ENCODE measurements around the gene CACNA2D1.

Gene CACNA2D1

DNA sequence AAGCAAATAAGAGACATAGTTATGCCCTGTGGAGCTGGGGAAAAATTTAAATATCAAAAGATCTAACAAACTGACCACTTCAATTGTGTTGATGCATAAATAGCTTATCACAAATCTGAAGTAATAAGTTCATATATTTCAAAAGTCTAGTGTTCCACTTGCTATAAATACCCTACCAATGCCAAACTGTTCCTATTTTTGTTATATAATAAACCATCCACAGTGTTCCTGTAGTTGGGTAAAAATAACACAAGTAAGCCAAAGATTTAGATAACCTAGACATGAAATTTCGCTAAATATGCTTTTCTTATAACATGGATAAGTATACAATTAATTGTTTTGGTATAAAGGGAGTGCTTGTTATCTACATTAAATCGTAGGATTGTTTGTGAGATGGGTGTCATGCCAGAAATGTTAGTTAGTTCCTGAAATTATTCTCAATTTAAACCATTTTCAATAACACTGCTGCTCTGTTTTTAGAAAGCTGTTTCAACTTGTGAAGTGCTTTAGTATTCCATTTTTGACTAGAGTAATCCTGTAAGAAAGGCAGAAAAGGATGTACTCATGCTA lies 85.5 kb downstream of the CACNA2D1 start:
- TF ChIP-seq SIN3A (IDR thresholded peaks at IDR 0.05; ENCODE audit: borderline replicate concordance, insufficient read depth, low read length) (no peak), POLR2AphosphoS5 (IDR thresholded peaks at IDR 0.05; ENCODE audit: low read depth, low read length) (no peak), FOXP2 (optimal IDR thresholded peaks at IDR 0.05; ENCODE audit: borderline replicate concordance, extremely low read depth, extremely low read length, insufficient read depth) (no peak), TAF1 (IDR thresholded peaks at IDR 0.05; ENCODE audit: borderline replicate concordance, insufficient read depth, low read length) (no peak)
- TF ChIP-seq, protein P1, sequence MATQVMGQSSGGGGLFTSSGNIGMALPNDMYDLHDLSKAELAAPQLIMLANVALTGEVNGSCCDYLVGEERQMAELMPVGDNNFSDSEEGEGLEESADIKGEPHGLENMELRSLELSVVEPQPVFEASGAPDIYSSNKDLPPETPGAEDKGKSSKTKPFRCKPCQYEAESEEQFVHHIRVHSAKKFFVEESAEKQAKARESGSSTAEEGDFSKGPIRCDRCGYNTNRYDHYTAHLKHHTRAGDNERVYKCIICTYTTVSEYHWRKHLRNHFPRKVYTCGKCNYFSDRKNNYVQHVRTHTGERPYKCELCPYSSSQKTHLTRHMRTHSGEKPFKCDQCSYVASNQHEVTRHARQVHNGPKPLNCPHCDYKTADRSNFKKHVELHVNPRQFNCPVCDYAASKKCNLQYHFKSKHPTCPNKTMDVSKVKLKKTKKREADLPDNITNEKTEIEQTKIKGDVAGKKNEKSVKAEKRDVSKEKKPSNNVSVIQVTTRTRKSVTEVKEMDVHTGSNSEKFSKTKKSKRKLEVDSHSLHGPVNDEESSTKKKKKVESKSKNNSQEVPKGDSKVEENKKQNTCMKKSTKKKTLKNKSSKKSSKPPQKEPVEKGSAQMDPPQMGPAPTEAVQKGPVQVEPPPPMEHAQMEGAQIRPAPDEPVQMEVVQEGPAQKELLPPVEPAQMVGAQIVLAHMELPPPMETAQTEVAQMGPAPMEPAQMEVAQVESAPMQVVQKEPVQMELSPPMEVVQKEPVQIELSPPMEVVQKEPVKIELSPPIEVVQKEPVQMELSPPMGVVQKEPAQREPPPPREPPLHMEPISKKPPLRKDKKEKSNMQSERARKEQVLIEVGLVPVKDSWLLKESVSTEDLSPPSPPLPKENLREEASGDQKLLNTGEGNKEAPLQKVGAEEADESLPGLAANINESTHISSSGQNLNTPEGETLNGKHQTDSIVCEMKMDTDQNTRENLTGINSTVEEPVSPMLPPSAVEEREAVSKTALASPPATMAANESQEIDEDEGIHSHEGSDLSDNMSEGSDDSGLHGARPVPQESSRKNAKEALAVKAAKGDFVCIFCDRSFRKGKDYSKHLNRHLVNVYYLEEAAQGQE (IDR thresholded peaks at IDR 0.05; ENCODE audit: insufficient read depth in 1 of 2, low read depth in 2 of 2, low read length in 2 of 2) = no peak

DNA sequence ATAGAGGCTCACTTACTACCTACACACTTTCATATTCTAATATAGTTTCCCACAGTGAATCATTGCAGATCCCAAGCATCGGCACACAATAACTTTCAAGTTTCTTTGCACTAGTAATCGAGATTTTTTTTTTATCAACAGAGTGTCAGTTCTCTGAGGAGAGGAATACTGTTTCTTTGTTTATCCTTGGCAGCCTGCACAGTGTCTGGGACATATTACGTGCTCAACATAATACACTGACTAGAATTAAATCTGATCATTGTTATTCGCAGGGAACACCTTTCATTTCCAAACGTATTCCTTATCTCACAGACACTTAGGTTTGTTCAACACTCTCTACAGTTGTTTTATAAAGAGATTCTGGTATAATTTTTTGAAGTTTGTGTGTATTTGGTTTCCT lies 95.3 kb downstream of the CACNA2D1 start:
- TF ChIP-seq FOXP2 (optimal IDR thresholded peaks at IDR 0.05; ENCODE audit: borderline replicate concordance, extremely low read depth, extremely low read length, insufficient read depth) (no peak), TAF1 (IDR thresholded peaks at IDR 0.05; ENCODE audit: borderline replicate concordance, insufficient read depth, low read length) (no peak), SIN3A (IDR thresholded peaks at IDR 0.05; ENCODE audit: borderline replicate concordance, insufficient read depth, low read length) (no peak), POLR2AphosphoS5 (IDR thresholded peaks at IDR 0.05; ENCODE audit: low read depth, low read length) (no peak)
- TF ChIP-seq, protein P1 (IDR thresholded peaks at IDR 0.05; ENCODE audit: insufficient read depth in 1 of 2, low read depth in 2 of 2, low read length in 2 of 2) = no peak

DNA sequence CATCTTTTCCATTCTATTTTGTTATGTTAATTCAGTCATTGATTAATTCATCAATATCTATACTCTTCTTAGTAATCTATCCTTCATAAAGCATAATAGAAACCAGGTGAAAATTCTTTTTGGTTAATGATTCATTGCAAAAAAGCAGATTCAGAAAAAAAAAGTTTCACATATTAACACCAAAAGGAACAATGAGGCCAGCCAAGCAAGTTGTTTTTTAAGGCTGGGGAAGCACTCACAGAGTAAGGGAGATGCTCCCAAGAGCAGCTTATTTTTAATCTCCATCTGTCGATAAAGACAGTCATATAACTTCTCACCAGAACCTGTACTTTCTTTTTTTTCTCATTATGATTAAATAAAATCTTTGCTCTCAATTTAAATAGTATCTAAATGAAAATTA lies 95.8 kb downstream of the CACNA2D1 start:
- TF ChIP-seq FOXP2 (optimal IDR thresholded peaks at IDR 0.05; ENCODE audit: borderline replicate concordance, extremely low read depth, extremely low read length, insufficient read depth) = no peak
- TF ChIP-seq TAF1 (IDR thresholded peaks at IDR 0.05; ENCODE audit: borderline replicate concordance, insufficient read depth, low read length) = no peak
- TF ChIP-seq, protein P1 (IDR thresholded peaks at IDR 0.05; ENCODE audit: insufficient read depth in 1 of 2, low read depth in 2 of 2, low read length in 2 of 2) = no peak
- TF ChIP-seq SIN3A (IDR thresholded peaks at IDR 0.05; ENCODE audit: borderline replicate concordance, insufficient read depth, low read length) = no peak
- TF ChIP-seq POLR2AphosphoS5 (IDR thresholded peaks at IDR 0.05; ENCODE audit: low read depth, low read length) = no peak

DNA sequence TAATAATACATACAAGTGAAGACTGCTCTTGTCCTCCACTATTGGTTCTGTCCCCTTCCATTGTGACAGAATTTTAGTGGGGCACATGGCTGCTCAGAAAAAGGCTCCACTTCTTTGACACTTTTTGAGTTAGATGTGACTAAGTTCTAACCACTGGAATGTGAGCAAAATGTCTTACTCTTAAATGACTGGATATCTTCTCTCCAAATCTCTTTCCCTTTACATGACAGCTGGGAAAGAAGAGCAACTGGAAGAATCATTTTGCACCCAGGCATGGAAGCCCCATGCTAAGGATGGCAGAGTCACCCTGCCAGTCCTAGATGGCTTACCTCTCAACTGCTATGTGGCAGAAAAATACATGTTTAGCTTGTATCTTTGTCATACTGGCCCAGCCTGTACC lies 97.7 kb downstream of the CACNA2D1 start:
- TF ChIP-seq, protein P1 (IDR thresholded peaks at IDR 0.05; ENCODE audit: insufficient read depth in 1 of 2, low read depth in 2 of 2, low read length in 2 of 2) = no peak
- TF ChIP-seq SIN3A (IDR thresholded peaks at IDR 0.05; ENCODE audit: borderline replicate concordance, insufficient read depth, low read length) (no peak), POLR2AphosphoS5 (IDR thresholded peaks at IDR 0.05; ENCODE audit: low read depth, low read length) (no peak), FOXP2 (optimal IDR thresholded peaks at IDR 0.05; ENCODE audit: borderline replicate concordance, extremely low read depth, extremely low read length, insufficient read depth) (no peak), TAF1 (IDR thresholded peaks at IDR 0.05; ENCODE audit: borderline replicate concordance, insufficient read depth, low read length) (no peak)
